Caki2 (cell line): ENCODE measurements around the gene PIK3CA. TPM values are rescaled to one million over a fixed set of nuclear protein-coding genes. Genes with fewer than 3 reads are reported as not detected.
A peak's percentile ranks its signal among the peaks of the same experiment; 100 is the strongest.

Experiments
- DNase-seq: peaks from one replicate; pipeline ENCODE4 v3.0.0-alpha.2; 2015; ENCODE audit warnings: low read depth
- in situ Hi-C: cut with HindIII; loops from 2 replicates; pipeline ENCODE4 v1.10.0; 2016; ENCODE audit warnings: low sequenced_read_pairs, low pct_unique_long_range_greater_than_20kb, mixed read lengths
- total RNA-seq: library from RNA; depleted of rRNA; stranded (reverse); fragments of >200 nt; shearing (Covaris generic); gene quantifications from 2 replicates; pipeline ENCODE4 v1.2.3, GENCODE V29; 2014; ENCODE audit warnings: low replicate concordance

Gene PIK3CA
- total RNA-seq, 1 experiment from 2014 or later, result 16.2 TPM

- in situ Hi-C loops, result no loop called here
- DNase-seq, result no peak
Measured at GRCh38 chr3:179150610-179151009, 2.5 kb downstream of the PIK3CA start.

GRCh38 chr3:179151474-179151873 is 3.3 kb downstream of the PIK3CA start:
- peak; percentile 6 for DNase-seq
- in situ Hi-C loops, result no loop called here

GRCh38 chr3:179156170-179156569 is 8.0 kb downstream of the PIK3CA start:
- no peak for DNase-seq
- in situ Hi-C loops, result no loop called here

- in situ Hi-C loops, result no loop called here
- DNase-seq, result no peak
Measured at GRCh38 chr3:179156775-179157174, 8.6 kb downstream of the PIK3CA start.

GRCh38 chr3:179158336-179159039 is 10.3 kb downstream of the PIK3CA start:
- in situ Hi-C loops, result no loop called here

GRCh38 chr3:179163503-179163902 is 15.3 kb downstream of the PIK3CA start:
- in situ Hi-C loops, result no loop called here
- no peak for DNase-seq

More at GRCh38 chr3:179158336-179159039, 10.3 kb downstream of the PIK3CA start:
- no peak for DNase-seq

- in situ Hi-C loops, result no loop called here
- DNase-seq, result no peak
Measured at GRCh38 chr3:179164857-179165256, 16.7 kb downstream of the PIK3CA start.

GRCh38 chr3:179166561-179167201 is 18.5 kb downstream of the PIK3CA start:
- in situ Hi-C loops, result no loop called here

GRCh38 chr3:179168918-179169317 is 20.8 kb downstream of the PIK3CA start:
- no peak for DNase-seq

More at GRCh38 chr3:179166561-179167201, 18.5 kb downstream of the PIK3CA start:
- no peak for DNase-seq

GRCh38 chr3:179172546-179172945 is 24.4 kb downstream of the PIK3CA start:
- DNase-seq, result no peak
- in situ Hi-C loops, result no loop called here

More at GRCh38 chr3:179168918-179169317, 20.8 kb downstream of the PIK3CA start:
- in situ Hi-C loops, result no loop called here

GRCh38 chr3:179174316-179174715 is 26.2 kb downstream of the PIK3CA start:
- in situ Hi-C loops, result no loop called here
- DNase-seq, result no peak

GRCh38 chr3:179174898-179175297 is 26.7 kb downstream of the PIK3CA start:
- no peak for DNase-seq
- in situ Hi-C loops, result no loop called here

GRCh38 chr3:179175358-179175757 is 27.2 kb downstream of the PIK3CA start:
- no peak for DNase-seq
- in situ Hi-C loops, result no loop called here

- DNase-seq, result no peak
- in situ Hi-C loops, result no loop called here
Measured at GRCh38 chr3:179177611-179178010, 29.5 kb downstream of the PIK3CA start.

- no peak for DNase-seq
- in situ Hi-C loops, result no loop called here
Measured at GRCh38 chr3:179179256-179179655, 31.1 kb downstream of the PIK3CA start.

- no peak for DNase-seq
- in situ Hi-C loops, result no loop called here
Measured at GRCh38 chr3:179179979-179180759, 32.0 kb downstream of the PIK3CA start.

GRCh38 chr3:179181021-179181472 is 32.9 kb downstream of the PIK3CA start:
- DNase-seq, result no peak
- in situ Hi-C loops, result no loop called here

GRCh38 chr3:179181993-179182551 is 33.9 kb downstream of the PIK3CA start:
- DNase-seq, result no peak
- in situ Hi-C loops, result no loop called here

GRCh38 chr3:179182902-179183301 is 34.7 kb downstream of the PIK3CA start:
- DNase-seq, result no peak
- in situ Hi-C loops, result no loop called here
